ENCODE data around the gene CBX7.

GRCh38 chr22:39089928-39090327, 62.6 kb downstream of the CBX7 start:
- TF ChIP-seq, protein P1, sequence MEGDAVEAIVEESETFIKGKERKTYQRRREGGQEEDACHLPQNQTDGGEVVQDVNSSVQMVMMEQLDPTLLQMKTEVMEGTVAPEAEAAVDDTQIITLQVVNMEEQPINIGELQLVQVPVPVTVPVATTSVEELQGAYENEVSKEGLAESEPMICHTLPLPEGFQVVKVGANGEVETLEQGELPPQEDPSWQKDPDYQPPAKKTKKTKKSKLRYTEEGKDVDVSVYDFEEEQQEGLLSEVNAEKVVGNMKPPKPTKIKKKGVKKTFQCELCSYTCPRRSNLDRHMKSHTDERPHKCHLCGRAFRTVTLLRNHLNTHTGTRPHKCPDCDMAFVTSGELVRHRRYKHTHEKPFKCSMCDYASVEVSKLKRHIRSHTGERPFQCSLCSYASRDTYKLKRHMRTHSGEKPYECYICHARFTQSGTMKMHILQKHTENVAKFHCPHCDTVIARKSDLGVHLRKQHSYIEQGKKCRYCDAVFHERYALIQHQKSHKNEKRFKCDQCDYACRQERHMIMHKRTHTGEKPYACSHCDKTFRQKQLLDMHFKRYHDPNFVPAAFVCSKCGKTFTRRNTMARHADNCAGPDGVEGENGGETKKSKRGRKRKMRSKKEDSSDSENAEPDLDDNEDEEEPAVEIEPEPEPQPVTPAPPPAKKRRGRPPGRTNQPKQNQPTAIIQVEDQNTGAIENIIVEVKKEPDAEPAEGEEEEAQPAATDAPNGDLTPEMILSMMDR (conservative IDR thresholded peaks at IDR 0.05; ENCODE audit: low read depth in 2 of 2): no peak
- TF ChIP-seq EZH2 (IDR thresholded peaks at IDR 0.05; ENCODE audit: low read depth, unreplicated experiment) (no peak), STAT1 (IDR thresholded peaks at IDR 0.05; ENCODE audit: unreplicated experiment) (no peak), POLR2AphosphoS5 (IDR thresholded peaks at IDR 0.05; ENCODE audit: low read depth) (no peak), JUNB (IDR thresholded peaks at IDR 0.05; ENCODE audit: unreplicated experiment) (no peak), EZH2phosphoT487 (IDR thresholded peaks at IDR 0.05; ENCODE audit: unreplicated experiment) (no peak), NANOG (IDR thresholded peaks at IDR 0.05; ENCODE audit: borderline replicate concordance) (no peak), ZNF331 (CRISPR knock-in tag; IDR thresholded peaks at IDR 0.05; ENCODE audit: low read depth) (no peak)
- TF ChIP-seq, protein P2, sequence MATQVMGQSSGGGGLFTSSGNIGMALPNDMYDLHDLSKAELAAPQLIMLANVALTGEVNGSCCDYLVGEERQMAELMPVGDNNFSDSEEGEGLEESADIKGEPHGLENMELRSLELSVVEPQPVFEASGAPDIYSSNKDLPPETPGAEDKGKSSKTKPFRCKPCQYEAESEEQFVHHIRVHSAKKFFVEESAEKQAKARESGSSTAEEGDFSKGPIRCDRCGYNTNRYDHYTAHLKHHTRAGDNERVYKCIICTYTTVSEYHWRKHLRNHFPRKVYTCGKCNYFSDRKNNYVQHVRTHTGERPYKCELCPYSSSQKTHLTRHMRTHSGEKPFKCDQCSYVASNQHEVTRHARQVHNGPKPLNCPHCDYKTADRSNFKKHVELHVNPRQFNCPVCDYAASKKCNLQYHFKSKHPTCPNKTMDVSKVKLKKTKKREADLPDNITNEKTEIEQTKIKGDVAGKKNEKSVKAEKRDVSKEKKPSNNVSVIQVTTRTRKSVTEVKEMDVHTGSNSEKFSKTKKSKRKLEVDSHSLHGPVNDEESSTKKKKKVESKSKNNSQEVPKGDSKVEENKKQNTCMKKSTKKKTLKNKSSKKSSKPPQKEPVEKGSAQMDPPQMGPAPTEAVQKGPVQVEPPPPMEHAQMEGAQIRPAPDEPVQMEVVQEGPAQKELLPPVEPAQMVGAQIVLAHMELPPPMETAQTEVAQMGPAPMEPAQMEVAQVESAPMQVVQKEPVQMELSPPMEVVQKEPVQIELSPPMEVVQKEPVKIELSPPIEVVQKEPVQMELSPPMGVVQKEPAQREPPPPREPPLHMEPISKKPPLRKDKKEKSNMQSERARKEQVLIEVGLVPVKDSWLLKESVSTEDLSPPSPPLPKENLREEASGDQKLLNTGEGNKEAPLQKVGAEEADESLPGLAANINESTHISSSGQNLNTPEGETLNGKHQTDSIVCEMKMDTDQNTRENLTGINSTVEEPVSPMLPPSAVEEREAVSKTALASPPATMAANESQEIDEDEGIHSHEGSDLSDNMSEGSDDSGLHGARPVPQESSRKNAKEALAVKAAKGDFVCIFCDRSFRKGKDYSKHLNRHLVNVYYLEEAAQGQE (IDR thresholded peaks at IDR 0.05; ENCODE audit: unreplicated experiment): no peak

All from GM23338 (cell line).